ENCODE results near the gene TAGLN3.
A peak's percentile ranks its signal among the peaks of the same experiment; 100 is the strongest.

The TAGLN3 gene

DNA sequence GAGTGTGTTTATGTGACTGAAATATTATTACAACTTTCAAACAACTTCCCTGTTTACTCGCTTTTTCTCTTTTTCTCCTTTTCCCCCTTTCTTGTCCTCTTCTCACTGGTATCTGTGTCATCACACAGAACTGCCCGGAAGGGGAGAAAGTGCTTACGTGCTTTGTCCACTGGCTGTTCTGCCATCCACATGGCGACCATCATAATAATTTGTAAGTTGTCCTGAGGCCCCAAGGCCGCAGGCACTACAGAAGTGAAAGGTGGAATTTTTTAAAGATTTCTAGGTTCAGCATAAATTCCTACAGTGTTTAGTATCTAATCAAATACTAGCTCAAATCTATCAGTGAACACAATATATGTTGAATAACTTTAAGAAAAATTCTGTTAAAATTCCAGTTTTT, 46.6 kb upstream of the TAGLN3 start:
- TF ChIP-seq CSDC2 (CRISPR knock-in tag; IDR thresholded peaks at IDR 0.05) (no peak), OSR1 (CRISPR knock-in tag; IDR thresholded peaks at IDR 0.05) (no peak), ZC3H10 (CRISPR knock-in tag; IDR thresholded peaks at IDR 0.05) (no peak), ZNF565 (CRISPR knock-in tag; conservative IDR thresholded peaks at IDR 0.05; ENCODE audit: low read depth) (no peak), SNAI2 (CRISPR knock-in tag; IDR thresholded peaks at IDR 0.05) (no peak), ISL1 (CRISPR knock-in tag; IDR thresholded peaks at IDR 0.05) (no peak)
- TF ChIP-seq, protein P1, sequence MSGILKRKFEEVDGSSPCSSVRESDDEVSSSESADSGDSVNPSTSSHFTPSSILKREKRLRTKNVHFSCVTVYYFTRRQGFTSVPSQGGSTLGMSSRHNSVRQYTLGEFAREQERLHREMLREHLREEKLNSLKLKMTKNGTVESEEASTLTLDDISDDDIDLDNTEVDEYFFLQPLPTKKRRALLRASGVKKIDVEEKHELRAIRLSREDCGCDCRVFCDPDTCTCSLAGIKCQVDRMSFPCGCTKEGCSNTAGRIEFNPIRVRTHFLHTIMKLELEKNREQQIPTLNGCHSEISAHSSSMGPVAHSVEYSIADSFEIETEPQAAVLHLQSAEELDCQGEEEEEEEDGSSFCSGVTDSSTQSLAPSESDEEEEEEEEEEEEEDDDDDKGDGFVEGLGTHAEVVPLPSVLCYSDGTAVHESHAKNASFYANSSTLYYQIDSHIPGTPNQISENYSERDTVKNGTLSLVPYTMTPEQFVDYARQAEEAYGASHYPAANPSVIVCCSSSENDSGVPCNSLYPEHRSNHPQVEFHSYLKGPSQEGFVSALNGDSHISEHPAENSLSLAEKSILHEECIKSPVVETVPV (CRISPR knock-in tag; IDR thresholded peaks at IDR 0.05), result no peak
- ATAC-seq, result no peak

DNA sequence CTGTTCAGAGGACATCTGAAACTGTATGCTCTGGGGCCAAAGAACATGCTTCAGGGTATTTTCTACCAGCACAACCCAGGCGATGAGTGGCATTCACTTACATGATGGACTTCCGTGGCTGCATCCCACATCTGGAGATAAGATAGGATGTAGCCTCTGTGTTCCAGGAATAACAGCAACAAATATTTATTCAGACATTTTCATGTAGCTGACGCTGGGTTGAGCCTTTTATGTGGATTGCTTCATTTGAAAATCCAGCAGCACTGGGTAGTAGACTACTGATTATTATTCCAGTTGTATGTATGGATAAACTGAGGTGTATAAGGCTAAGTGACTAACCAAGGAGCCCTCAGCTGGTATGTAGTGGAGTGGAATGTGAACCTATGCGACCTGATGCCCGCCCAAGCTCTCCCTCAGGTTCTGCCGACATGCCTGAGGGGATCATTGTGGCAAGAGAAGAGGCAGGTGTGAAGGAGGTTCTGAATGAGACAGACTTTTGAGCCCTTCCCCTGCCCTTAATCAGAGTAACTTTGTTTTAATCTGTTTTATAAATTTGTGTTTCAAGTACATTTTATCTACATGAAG, 45.8 kb upstream of the TAGLN3 start:
- no peak for ATAC-seq
- TF ChIP-seq ZFP30 (CRISPR knock-in tag; IDR thresholded peaks at IDR 0.05) (no peak), ISL1 (CRISPR knock-in tag; IDR thresholded peaks at IDR 0.05) (no peak), ARNTL (CRISPR knock-in tag; IDR thresholded peaks at IDR 0.05; ENCODE audit: borderline replicate concordance, low read depth) (no peak), BACH2 (CRISPR knock-in tag; IDR thresholded peaks at IDR 0.05; ENCODE audit: borderline replicate concordance) (no peak), ESRRG (CRISPR knock-in tag; IDR thresholded peaks at IDR 0.05) (no peak), ZNF8 (CRISPR knock-in tag; IDR thresholded peaks at IDR 0.05) (no peak), GLIS3 (CRISPR knock-in tag; IDR thresholded peaks at IDR 0.05) (no peak), TOX (CRISPR knock-in tag; IDR thresholded peaks at IDR 0.05; ENCODE audit: borderline replicate concordance) (no peak), ZC3H10 (CRISPR knock-in tag; IDR thresholded peaks at IDR 0.05) (no peak), ZNF565 (CRISPR knock-in tag; conservative IDR thresholded peaks at IDR 0.05; ENCODE audit: low read depth) (no peak), CSDC2 (CRISPR knock-in tag; IDR thresholded peaks at IDR 0.05) (no peak), SNAI2 (CRISPR knock-in tag; IDR thresholded peaks at IDR 0.05) (no peak), PPARA (CRISPR knock-in tag; IDR thresholded peaks at IDR 0.05; ENCODE audit: borderline replicate concordance) (no peak), TCF4 (CRISPR knock-in tag; IDR thresholded peaks at IDR 0.05; ENCODE audit: borderline replicate concordance) (no peak), ZFP3 (CRISPR knock-in tag; IDR thresholded peaks at IDR 0.05) (no peak)
- TF ChIP-seq, protein P2, sequence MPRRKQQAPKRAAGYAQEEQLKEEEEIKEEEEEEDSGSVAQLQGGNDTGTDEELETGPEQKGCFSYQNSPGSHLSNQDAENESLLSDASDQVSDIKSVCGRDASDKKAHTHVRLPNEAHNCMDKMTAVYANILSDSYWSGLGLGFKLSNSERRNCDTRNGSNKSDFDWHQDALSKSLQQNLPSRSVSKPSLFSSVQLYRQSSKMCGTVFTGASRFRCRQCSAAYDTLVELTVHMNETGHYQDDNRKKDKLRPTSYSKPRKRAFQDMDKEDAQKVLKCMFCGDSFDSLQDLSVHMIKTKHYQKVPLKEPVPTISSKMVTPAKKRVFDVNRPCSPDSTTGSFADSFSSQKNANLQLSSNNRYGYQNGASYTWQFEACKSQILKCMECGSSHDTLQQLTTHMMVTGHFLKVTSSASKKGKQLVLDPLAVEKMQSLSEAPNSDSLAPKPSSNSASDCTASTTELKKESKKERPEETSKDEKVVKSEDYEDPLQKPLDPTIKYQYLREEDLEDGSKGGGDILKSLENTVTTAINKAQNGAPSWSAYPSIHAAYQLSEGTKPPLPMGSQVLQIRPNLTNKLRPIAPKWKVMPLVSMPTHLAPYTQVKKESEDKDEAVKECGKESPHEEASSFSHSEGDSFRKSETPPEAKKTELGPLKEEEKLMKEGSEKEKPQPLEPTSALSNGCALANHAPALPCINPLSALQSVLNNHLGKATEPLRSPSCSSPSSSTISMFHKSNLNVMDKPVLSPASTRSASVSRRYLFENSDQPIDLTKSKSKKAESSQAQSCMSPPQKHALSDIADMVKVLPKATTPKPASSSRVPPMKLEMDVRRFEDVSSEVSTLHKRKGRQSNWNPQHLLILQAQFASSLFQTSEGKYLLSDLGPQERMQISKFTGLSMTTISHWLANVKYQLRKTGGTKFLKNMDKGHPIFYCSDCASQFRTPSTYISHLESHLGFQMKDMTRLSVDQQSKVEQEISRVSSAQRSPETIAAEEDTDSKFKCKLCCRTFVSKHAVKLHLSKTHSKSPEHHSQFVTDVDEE (CRISPR knock-in tag; IDR thresholded peaks at IDR 0.05), result no peak
- TF ChIP-seq, protein P1 (CRISPR knock-in tag; IDR thresholded peaks at IDR 0.05), result no peak

DNA sequence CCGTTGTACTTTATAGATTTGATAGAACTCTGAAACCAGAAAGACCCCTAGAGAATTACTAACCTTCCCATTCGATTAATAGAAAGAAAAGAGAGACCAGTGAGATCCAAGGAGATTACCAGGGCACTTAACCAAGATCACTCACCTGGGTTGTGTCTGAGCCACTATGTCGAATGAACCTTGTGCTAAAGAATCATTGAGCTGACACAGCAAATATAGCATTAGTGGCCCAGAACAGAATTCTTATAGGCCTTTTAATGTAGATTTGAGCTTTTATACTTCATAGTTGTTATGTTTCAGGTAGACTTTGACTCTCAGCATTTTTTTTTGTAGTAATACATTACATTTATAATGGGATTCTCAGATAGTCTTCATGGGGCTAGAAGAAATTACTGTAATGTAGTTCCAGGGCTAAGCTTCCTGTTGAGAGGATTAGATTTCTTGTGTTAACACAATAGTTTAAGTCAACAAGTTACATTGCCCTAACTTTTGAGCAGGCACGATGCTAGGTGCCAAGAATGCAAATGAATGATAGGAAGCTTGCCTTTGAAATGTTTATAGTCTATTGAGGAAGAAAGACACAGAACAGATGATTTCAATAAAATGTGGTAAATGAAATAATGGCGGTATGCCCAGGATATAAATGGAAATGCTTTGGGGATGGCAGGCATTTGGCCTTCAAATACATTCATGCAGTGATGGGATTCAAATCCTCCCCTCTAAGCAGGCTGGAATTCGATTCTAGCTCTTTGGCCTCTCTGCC, 44.3 kb upstream of the TAGLN3 start:
- ATAC-seq, result peak; percentile 89
- TF ChIP-seq TCF4 (CRISPR knock-in tag; IDR thresholded peaks at IDR 0.05; ENCODE audit: borderline replicate concordance) (no peak), ARNTL (CRISPR knock-in tag; IDR thresholded peaks at IDR 0.05; ENCODE audit: borderline replicate concordance, low read depth) (no peak), ZNF565 (CRISPR knock-in tag; conservative IDR thresholded peaks at IDR 0.05; ENCODE audit: low read depth) (no peak), PPARA (CRISPR knock-in tag; IDR thresholded peaks at IDR 0.05; ENCODE audit: borderline replicate concordance) (no peak), ISL1 (CRISPR knock-in tag; IDR thresholded peaks at IDR 0.05) (peak; percentile 92), ESRRG (CRISPR knock-in tag; IDR thresholded peaks at IDR 0.05) (no peak), OSR1 (CRISPR knock-in tag; IDR thresholded peaks at IDR 0.05) (no peak), RARB (CRISPR knock-in tag; IDR thresholded peaks at IDR 0.05) (no peak), ZNF8 (CRISPR knock-in tag; IDR thresholded peaks at IDR 0.05) (peak; percentile 80), ZFP3 (CRISPR knock-in tag; IDR thresholded peaks at IDR 0.05) (no peak), SNAI2 (CRISPR knock-in tag; IDR thresholded peaks at IDR 0.05) (no peak), BACH2 (CRISPR knock-in tag; IDR thresholded peaks at IDR 0.05; ENCODE audit: borderline replicate concordance) (no peak)
- TF ChIP-seq, protein P3, sequence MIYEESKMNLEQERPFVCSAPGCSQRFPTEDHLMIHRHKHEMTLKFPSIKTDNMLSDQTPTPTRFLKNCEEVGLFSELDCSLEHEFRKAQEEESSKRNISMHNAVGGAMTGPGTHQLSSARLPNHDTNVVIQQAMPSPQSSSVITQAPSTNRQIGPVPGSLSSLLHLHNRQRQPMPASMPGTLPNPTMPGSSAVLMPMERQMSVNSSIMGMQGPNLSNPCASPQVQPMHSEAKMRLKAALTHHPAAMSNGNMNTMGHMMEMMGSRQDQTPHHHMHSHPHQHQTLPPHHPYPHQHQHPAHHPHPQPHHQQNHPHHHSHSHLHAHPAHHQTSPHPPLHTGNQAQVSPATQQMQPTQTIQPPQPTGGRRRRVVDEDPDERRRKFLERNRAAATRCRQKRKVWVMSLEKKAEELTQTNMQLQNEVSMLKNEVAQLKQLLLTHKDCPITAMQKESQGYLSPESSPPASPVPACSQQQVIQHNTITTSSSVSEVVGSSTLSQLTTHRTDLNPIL (CRISPR knock-in tag; IDR thresholded peaks at IDR 0.05; ENCODE audit: low read depth), result no peak
- TF ChIP-seq, protein P2 (CRISPR knock-in tag; IDR thresholded peaks at IDR 0.05), result no peak
- TF ChIP-seq, protein P4, sequence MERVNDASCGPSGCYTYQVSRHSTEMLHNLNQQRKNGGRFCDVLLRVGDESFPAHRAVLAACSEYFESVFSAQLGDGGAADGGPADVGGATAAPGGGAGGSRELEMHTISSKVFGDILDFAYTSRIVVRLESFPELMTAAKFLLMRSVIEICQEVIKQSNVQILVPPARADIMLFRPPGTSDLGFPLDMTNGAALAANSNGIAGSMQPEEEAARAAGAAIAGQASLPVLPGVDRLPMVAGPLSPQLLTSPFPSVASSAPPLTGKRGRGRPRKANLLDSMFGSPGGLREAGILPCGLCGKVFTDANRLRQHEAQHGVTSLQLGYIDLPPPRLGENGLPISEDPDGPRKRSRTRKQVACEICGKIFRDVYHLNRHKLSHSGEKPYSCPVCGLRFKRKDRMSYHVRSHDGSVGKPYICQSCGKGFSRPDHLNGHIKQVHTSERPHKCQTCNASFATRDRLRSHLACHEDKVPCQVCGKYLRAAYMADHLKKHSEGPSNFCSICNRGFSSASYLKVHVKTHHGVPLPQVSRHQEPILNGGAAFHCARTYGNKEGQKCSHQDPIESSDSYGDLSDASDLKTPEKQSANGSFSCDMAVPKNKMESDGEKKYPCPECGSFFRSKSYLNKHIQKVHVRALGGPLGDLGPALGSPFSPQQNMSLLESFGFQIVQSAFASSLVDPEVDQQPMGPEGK (CRISPR knock-in tag; IDR thresholded peaks at IDR 0.05; ENCODE audit: borderline replicate concordance), result 0 out of 2 replicates have a peak, but pooled peaks have one; percentile 41

Data from SK-N-SH treated with all-trans-retinoic acid at 6 μM for 48 hours (cell line).